AG10803 (cell line): ENCODE measurements around the gene MYO1B.

ENCODE experiments used
- DNase-seq: peaks from one replicate; pipeline ENCODE4 v3.0.0; 2010; ENCODE audit warnings: low read depth
- H3K4me3 ChIP-seq: 2 replicates; pipeline ENCODE4 v1.5.1; 2011; ENCODE audit warnings: mild to moderate bottlenecking, low read length, control low read depth
- CTCF ChIP-seq: conservative IDR thresholded peaks from 2 replicates; pipeline ENCODE4 v1.5.1; 2011; ENCODE audit warnings: mild to moderate bottlenecking, low read length, control low read depth, inconsistent platforms

The MYO1B gene

GRCh38 chr2:191379375-191379774 lies 134.2 kb downstream of the MYO1B start:
- TF ChIP-seq CTCF = no peak
- no peak overlapping the region for H3K4me3 ChIP-seq
- DNase-seq = no peak

- DNase-seq = peak; percentile 38
- no peak for TF ChIP-seq CTCF
- H3K4me3 ChIP-seq = no peak overlapping the region
These were observed 137.6 kb downstream of the MYO1B start for GRCh38 chr2:191382801-191383200.

GRCh38 chr2:191383486-191383885 lies 138.3 kb downstream of the MYO1B start:
- no peak for DNase-seq
- TF ChIP-seq CTCF = no peak
- H3K4me3 ChIP-seq = no peak overlapping the region

GRCh38 chr2:191384829-191385228 lies 139.6 kb downstream of the MYO1B start:
- peak; percentile 14 for DNase-seq
- no peak for TF ChIP-seq CTCF
- H3K4me3 ChIP-seq = no peak overlapping the region

- no peak for TF ChIP-seq CTCF
- no peak for DNase-seq
- H3K4me3 ChIP-seq = no peak overlapping the region
These were observed 140.4 kb downstream of the MYO1B start for GRCh38 chr2:191385416-191386160.

DNA sequence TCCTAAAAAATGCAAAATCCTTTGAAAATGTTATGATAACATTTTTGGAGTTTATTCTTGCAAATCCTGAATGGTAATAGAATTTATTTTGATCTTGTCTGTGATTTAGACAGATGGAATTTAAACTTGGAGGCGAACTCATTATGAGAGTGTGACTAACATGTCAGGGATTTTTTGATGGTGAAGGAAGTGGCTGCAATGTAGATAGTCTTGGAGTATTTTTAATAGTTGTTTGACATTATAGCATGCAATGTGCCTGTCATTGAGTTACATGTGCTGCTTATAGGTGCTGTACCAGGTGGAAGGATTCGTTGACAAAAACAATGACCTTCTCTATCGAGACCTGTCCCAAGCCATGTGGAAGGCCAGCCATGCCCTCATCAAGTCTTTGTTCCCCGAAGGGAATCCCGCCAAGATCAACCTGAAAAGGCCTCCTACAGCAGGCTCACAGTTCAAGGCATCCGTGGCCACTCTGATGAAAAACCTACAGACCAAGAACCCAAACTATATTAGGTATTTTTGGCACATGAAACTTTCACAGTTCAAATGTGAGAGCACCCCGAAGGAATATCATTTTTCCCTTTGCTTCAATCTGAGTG lies 141.8 kb downstream of the MYO1B start:
- H3K4me3 ChIP-seq = no peak overlapping the region
- no peak for TF ChIP-seq CTCF
- peak; percentile 88 for DNase-seq

GRCh38 chr2:191389288-191389687 lies 144.1 kb downstream of the MYO1B start:
- H3K4me3 ChIP-seq = no peak overlapping the region
- no peak for DNase-seq
- no peak for TF ChIP-seq CTCF
